ENCODE data around the gene CEP72. TPM values are rescaled to one million over a fixed set of nuclear protein-coding genes. Genes with fewer than 3 reads are reported as not detected.
"Not testable (repeated sequence)": the region's sequence is repeated elsewhere in the genome, so short reads cannot be mapped to it uniquely, and the experiment has no call there.

The CEP72 gene
- polyA plus RNA-seq, 1 of the 3 experiments (the other 2 are of a cell fraction), result 4.4 TPM

DNA sequence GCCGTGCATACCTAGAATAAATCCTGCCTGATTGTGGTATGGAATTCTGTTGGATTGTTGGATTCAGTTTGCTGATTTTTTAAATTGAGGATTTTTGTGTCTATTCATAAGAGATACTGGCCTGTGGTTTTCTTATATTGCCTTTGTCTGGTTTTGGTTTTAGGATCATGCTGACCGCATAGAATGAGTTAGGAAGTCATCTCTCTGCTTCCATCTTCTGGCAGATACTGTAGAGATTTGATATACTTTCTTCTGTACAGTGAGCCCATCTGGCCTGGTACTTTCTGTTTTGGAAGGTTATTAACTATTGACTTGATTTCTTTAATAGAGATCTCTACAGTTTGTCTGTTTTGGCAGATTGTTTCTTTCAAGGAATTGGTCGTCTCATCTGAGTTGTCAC is 14.7 kb downstream of the CEP72 start (continued):
- TF ChIP-seq EZH2phosphoT487 (IDR thresholded peaks at IDR 0.05; ENCODE audit: borderline replicate concordance, low read depth), result no peak
- TF ChIP-seq FOXM1 (IDR thresholded peaks at IDR 0.05; ENCODE audit: low read depth), result no peak
- TF ChIP-seq RXRA (IDR thresholded peaks at IDR 0.05; ENCODE audit: borderline replicate concordance, low read depth), result no peak

DNA sequence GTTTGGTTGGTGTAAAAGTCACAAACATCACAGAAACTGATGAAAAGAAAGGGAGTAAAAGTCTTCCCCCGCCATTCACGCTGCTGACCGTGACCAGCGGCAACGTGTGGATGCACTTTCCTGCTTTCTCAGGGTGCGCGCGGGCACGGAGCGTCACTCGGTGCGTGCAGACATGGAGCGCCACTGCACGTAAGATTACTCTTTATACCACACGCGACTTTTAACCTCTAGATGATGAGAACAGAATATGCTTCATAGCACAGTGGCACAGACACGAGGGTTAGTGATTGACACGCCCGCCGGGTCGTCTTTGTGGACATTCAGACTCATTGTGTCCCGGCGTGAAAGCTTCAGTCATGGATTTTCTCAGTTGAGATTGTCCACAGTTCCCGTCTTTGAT is 15.7 kb downstream of the CEP72 start:
- CTCF ChIA-PET, result no interaction called here
- Histone ChIP-seq H3K9ac (no peak overlapping the region), H3K79me2 (ENCODE audit: insufficient read depth) (no peaks in the 10 kb centered on the region), H2AFZ (ENCODE audit: low read depth) (no peak overlapping the region), H3K4me2 (no peak overlapping the region), H3K27ac (ENCODE audit: low read depth in 2 of 2, low read length in 1 of 2) (no peak overlapping the region), H3F3A (replicated peaks; ENCODE audit: insufficient read depth) (no peaks in the 10 kb centered on the region), H4K20me1 (ENCODE audit: insufficient read depth) (no peaks in the 10 kb centered on the region), H3K36me3 (replicated peaks in 1 of 2; ENCODE audit: control insufficient read depth in 1 of 2, insufficient read depth in 2 of 2, low read length in 1 of 2) (peaks cover 0 to 9% of the 10 kb centered on the region in 2 experiments), H3K9me3 (no peaks in the 10 kb centered on the region), H3K9me2 (no peaks in the 10 kb centered on the region), H3K4me1 (ENCODE audit: control insufficient read depth in 1 of 2, insufficient read depth in 2 of 2, low read depth in 1 of 2, low read length in 1 of 2) (no peaks in the 10 kb centered on the region), H3K27me3 (ENCODE audit: insufficient read depth) (no peaks in the 10 kb centered on the region), H3K4me3 (ENCODE audit: low read depth in 2 of 2, low read length in 1 of 2) (no peak overlapping the region)
- TF ChIP-seq TAF1 (IDR thresholded peaks at IDR 0.05; ENCODE audit: borderline replicate concordance, low read depth, low read length) (no peak), EZH2phosphoT487 (IDR thresholded peaks at IDR 0.05; ENCODE audit: borderline replicate concordance, low read depth) (no peak), ELF1 (IDR thresholded peaks at IDR 0.05) (no peak), FOXJ3 (CRISPR knock-in tag; IDR thresholded peaks at IDR 0.05) (no peak), FOXM1 (IDR thresholded peaks at IDR 0.05; ENCODE audit: low read depth) (no peak), RCOR1 (IDR thresholded peaks at IDR 0.05; ENCODE audit: low read length) (no peak), TEAD4 (IDR thresholded peaks at IDR 0.05; ENCODE audit: borderline replicate concordance, insufficient read depth) (no peak), RFX5 (IDR thresholded peaks at IDR 0.05; ENCODE audit: low read length) (no peak), TCF12 (IDR thresholded peaks at IDR 0.05) (no peak), SMC3 (IDR thresholded peaks at IDR 0.05; ENCODE audit: low read depth, low read length) (no peak), GABPA (IDR thresholded peaks at IDR 0.05; ENCODE audit: low read depth) (no peak), RAD21 (IDR thresholded peaks at IDR 0.05; ENCODE audit: low read length) (no peak)
- TF ChIP-seq, protein P1, sequence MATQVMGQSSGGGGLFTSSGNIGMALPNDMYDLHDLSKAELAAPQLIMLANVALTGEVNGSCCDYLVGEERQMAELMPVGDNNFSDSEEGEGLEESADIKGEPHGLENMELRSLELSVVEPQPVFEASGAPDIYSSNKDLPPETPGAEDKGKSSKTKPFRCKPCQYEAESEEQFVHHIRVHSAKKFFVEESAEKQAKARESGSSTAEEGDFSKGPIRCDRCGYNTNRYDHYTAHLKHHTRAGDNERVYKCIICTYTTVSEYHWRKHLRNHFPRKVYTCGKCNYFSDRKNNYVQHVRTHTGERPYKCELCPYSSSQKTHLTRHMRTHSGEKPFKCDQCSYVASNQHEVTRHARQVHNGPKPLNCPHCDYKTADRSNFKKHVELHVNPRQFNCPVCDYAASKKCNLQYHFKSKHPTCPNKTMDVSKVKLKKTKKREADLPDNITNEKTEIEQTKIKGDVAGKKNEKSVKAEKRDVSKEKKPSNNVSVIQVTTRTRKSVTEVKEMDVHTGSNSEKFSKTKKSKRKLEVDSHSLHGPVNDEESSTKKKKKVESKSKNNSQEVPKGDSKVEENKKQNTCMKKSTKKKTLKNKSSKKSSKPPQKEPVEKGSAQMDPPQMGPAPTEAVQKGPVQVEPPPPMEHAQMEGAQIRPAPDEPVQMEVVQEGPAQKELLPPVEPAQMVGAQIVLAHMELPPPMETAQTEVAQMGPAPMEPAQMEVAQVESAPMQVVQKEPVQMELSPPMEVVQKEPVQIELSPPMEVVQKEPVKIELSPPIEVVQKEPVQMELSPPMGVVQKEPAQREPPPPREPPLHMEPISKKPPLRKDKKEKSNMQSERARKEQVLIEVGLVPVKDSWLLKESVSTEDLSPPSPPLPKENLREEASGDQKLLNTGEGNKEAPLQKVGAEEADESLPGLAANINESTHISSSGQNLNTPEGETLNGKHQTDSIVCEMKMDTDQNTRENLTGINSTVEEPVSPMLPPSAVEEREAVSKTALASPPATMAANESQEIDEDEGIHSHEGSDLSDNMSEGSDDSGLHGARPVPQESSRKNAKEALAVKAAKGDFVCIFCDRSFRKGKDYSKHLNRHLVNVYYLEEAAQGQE (IDR thresholded peaks at IDR 0.05; ENCODE audit: low read depth, low read length), result no peak
- TF ChIP-seq, protein P2, sequence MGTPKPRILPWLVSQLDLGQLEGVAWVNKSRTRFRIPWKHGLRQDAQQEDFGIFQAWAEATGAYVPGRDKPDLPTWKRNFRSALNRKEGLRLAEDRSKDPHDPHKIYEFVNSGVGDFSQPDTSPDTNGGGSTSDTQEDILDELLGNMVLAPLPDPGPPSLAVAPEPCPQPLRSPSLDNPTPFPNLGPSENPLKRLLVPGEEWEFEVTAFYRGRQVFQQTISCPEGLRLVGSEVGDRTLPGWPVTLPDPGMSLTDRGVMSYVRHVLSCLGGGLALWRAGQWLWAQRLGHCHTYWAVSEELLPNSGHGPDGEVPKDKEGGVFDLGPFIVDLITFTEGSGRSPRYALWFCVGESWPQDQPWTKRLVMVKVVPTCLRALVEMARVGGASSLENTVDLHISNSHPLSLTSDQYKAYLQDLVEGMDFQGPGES (IDR thresholded peaks at IDR 0.05; ENCODE audit: low read depth, low read length), result no peak
- WGBS (ENCODE audit: low lambda C conversion rate), result 95% methylated on average over 24 of the region's 24 CpGs
- POLR2A ChIA-PET, result no interaction called here
- DNase-seq, result no peak

DNA sequence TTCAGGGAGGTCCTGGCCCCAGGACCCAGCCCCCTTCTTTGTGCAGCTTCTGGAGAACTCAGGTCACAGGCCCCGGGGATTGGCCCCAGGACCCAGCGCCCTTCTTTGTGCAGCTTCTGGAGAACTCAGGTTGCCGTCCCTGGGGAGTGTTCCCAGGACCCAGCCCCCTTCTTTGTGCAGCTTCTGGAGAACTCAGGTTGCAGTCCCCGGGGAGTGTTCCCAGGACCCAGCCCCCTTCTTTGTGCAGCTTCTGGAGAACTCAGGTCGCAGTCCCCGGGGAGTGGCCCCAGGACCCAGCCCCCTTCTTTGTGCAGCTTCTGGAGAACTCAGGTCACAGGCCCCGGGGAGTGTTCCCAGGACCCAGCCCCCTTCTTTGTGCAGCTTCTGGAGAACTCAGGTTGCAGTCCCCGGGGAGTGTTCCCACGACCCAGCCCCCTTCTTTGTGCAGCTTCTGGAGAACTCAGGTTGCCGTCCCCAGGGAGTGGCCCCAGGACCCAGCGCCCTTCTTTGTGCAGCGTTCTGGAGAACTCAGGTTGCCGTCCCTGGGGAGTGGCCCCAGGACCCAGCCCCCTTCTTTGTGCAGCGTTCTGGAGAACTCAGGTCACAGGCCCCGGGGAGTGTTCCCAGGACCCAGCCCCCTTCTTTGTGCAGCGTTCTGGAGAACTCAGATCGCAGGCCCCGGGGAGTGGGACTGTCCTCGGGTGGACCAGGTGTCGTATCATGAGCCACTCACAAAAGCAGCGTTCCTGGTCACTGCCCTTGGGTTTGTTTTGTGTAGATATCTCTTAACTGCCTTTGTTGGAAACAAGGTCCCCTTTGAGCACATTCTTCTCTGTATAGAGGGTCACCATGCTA is 16.4 kb downstream of the CEP72 start:
- DNase-seq; H3K9me3 ChIP-seq; H3K27me3 ChIP-seq (ENCODE audit: insufficient read depth); H3K9me2 ChIP-seq; H3K4me3 ChIP-seq (ENCODE audit: low read depth in 2 of 2, low read length in 1 of 2); H4K20me1 ChIP-seq (ENCODE audit: insufficient read depth); POLR2A ChIA-PET; H3K27ac ChIP-seq (ENCODE audit: low read depth in 2 of 2, low read length in 1 of 2); H3F3A ChIP-seq (replicated peaks; ENCODE audit: insufficient read depth); H2AFZ ChIP-seq (ENCODE audit: low read depth); H3K79me2 ChIP-seq (ENCODE audit: insufficient read depth); H3K4me1 ChIP-seq (ENCODE audit: control insufficient read depth in 1 of 2, insufficient read depth in 2 of 2, low read depth in 1 of 2, low read length in 1 of 2); H3K4me2 ChIP-seq; CTCF ChIA-PET; H3K36me3 ChIP-seq (replicated peaks in 1 of 2; ENCODE audit: control insufficient read depth in 1 of 2, insufficient read depth in 2 of 2, low read length in 1 of 2); H3K9ac ChIP-seq: not testable (repeated sequence)
- WGBS (ENCODE audit: low lambda C conversion rate), result 96% methylated on average over 15 of the region's 21 CpGs

All from SK-N-SH (cell line).